Adrenal gland (tissue), 5 donors: ENCODE data around the gene CMKLR1.

Experiments used
- POLR2A ChIP-seq, 2 donors: fragments of 450-650 bp; IDR thresholded peaks; one replicate each; pipeline ENCODE4 v1.6.1; 2017; ENCODE audit warnings: antibody characterized with exemption in 2 of 2, mild to moderate bottlenecking in 2 of 2, moderate library complexity in 1 of 2
- TF ChIP-seq, protein P1 (sequence below), 6 experiments: fragments of 450-650 bp in 4 of 6; fragments of 200-600 bp in 2 of 6; sonication (generic) in 1 of 6; IDR thresholded peaks; 1 replicate in 5 of 6; 2 replicates in 1 of 6; pipeline versions ENCODE4 v1.5.1 to v1.8.0; 2016 to 2021; ENCODE audit warnings: antibody characterized with exemption in 6 of 6, mild to moderate bottlenecking in 2 of 6, moderate library complexity in 1 of 6
- donor health status: DM: no; HTN: no; CAD: no.

- TF ChIP-seq, protein P1, sequence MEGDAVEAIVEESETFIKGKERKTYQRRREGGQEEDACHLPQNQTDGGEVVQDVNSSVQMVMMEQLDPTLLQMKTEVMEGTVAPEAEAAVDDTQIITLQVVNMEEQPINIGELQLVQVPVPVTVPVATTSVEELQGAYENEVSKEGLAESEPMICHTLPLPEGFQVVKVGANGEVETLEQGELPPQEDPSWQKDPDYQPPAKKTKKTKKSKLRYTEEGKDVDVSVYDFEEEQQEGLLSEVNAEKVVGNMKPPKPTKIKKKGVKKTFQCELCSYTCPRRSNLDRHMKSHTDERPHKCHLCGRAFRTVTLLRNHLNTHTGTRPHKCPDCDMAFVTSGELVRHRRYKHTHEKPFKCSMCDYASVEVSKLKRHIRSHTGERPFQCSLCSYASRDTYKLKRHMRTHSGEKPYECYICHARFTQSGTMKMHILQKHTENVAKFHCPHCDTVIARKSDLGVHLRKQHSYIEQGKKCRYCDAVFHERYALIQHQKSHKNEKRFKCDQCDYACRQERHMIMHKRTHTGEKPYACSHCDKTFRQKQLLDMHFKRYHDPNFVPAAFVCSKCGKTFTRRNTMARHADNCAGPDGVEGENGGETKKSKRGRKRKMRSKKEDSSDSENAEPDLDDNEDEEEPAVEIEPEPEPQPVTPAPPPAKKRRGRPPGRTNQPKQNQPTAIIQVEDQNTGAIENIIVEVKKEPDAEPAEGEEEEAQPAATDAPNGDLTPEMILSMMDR (IDR thresholded peaks at IDR 0.05) = no peak
- TF ChIP-seq POLR2A (IDR thresholded peaks at IDR 0.05) = no peak
These were observed 30.6 kb downstream of the CMKLR1 start for GRCh38 chr12:108308395-108309085.
